Measurements from ENCODE around the gene AKR1B1.

GRCh38 chr7:134469622-134470021 lies 10.7 kb upstream of the AKR1B1 start:
- TF ChIP-seq CTCF (conservative IDR thresholded peaks at IDR 0.05; ENCODE audit: low read length) (no peak), EZH2phosphoT487 (IDR thresholded peaks at IDR 0.05; ENCODE audit: borderline replicate concordance, low read depth, low read length) (no peak)

Measured in OCI-LY7 (cell line).